ENCODE data around the gene DLG5. TPM values are rescaled to one million over a fixed set of nuclear protein-coding genes. Genes with fewer than 3 reads are reported as not detected.

DLG5 gene
- total and polyA plus RNA-seq, 9 of the 15 experiments (the other 6 are each of a cell fraction or from before 2014, with no cell fraction given) = 1.4 to 26.8 (median 11.2) TPM

GRCh38 chr10:77970869-77971803 lies 44.6 kb upstream of the DLG5 start (continued):
- TF ChIP-seq AFF1 (IDR thresholded peaks at IDR 0.05; ENCODE audit: low read depth in 1 of 2, partially characterized antibody in 2 of 2) = peak in 1 of 2 experiments; percentile 69
- TF ChIP-seq MTA3 (IDR thresholded peaks at IDR 0.05; ENCODE audit: borderline replicate concordance) = peak; percentile 76; the same call in 1 of the 2 replicates
- no peak for TF ChIP-seq U2AF2 (optimal IDR thresholded peaks at IDR 0.05; ENCODE audit: low read depth, low read length)
- TF ChIP-seq, protein P1, sequence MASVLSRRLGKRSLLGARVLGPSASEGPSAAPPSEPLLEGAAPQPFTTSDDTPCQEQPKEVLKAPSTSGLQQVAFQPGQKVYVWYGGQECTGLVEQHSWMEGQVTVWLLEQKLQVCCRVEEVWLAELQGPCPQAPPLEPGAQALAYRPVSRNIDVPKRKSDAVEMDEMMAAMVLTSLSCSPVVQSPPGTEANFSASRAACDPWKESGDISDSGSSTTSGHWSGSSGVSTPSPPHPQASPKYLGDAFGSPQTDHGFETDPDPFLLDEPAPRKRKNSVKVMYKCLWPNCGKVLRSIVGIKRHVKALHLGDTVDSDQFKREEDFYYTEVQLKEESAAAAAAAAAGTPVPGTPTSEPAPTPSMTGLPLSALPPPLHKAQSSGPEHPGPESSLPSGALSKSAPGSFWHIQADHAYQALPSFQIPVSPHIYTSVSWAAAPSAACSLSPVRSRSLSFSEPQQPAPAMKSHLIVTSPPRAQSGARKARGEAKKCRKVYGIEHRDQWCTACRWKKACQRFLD (CRISPR knock-in tag; IDR thresholded peaks at IDR 0.05) = peak; percentile 97
- TF ChIP-seq SIN3A (IDR thresholded peaks at IDR 0.05; ENCODE audit: borderline replicate concordance in 2 of 2, control insufficient read depth in 1 of 2, low read depth in 2 of 2, low read length in 2 of 2) = no peak
- TF ChIP-seq DNMT1 (IDR thresholded peaks at IDR 0.05) = no peak
- peak; percentile 86 for TF ChIP-seq SOX6 (IDR thresholded peaks at IDR 0.05)
- peak; percentile 58; the same call in 1 of the 2 replicates for TF ChIP-seq TEAD4 (IDR thresholded peaks at IDR 0.05; ENCODE audit: low read length)
- TF ChIP-seq TEAD4 (CRISPR knock-in tag; IDR thresholded peaks at IDR 0.05; ENCODE audit: borderline replicate concordance) = no peak
- TF ChIP-seq BRF1 (IDR thresholded peaks at IDR 0.05; ENCODE audit: borderline replicate concordance, extremely low read depth, insufficient read length) = no peak
- no peak for TF ChIP-seq ZNF830 (CRISPR knock-in tag; IDR thresholded peaks at IDR 0.05)
- TF ChIP-seq RBM15 (IDR thresholded peaks at IDR 0.05; ENCODE audit: insufficient read depth, low read length) = no peak
- peak; percentile 44; the same call in 1 of the 2 replicates for TF ChIP-seq SMARCA5 (IDR thresholded peaks at IDR 0.05)
- no peak for TF ChIP-seq HCFC1 (IDR thresholded peaks at IDR 0.05; ENCODE audit: low read depth, low read length)
- no peak for TF ChIP-seq PCBP2 (IDR thresholded peaks at IDR 0.05; ENCODE audit: low read depth, low read length, poor library complexity, severe bottlenecking)
- no peak for TF ChIP-seq ZNF184 (CRISPR knock-in tag; IDR thresholded peaks at IDR 0.05)
- no peak for TF ChIP-seq SNAPC5 (CRISPR knock-in tag; IDR thresholded peaks at IDR 0.05)
- no peak for TF ChIP-seq ZNF740 (CRISPR knock-in tag; IDR thresholded peaks at IDR 0.05)
- peak in 1 of 2 experiments; percentile 60; a peak in 1 of 4 replicates for TF ChIP-seq ZNF740 (tag; IDR thresholded peaks at IDR 0.05)
- no peak for TF ChIP-seq ILF3 (IDR thresholded peaks at IDR 0.05; ENCODE audit: borderline replicate concordance)
